Activated naive CD8-positive, alpha-beta T cell treated with anti-CD3 and anti-CD28 coated beads, Interleukin-2, amount 50 U/mL, for 16 hours (primary cell): ENCODE results near the gene SCRT2.
"Not testable (repeated sequence)": the region's sequence is repeated elsewhere in the genome, so short reads cannot be mapped to it uniquely, and the experiment has no call there.

Experiments used
- DNase-seq: peaks from one replicate; pipeline ENCODE4 v3.0.0-alpha.2; 2020; ENCODE audit warnings: low read depth, low spot score

SCRT2 gene

GRCh38 chr20:675453-676314, at the start of gene SCRT2:
SCRT2 (minus strand) TSS chr20:675802; CDS start chr20:675601, 201 bp downstream.
- DNase-seq, result peak; percentile 21

- not testable (repeated sequence) for DNase-seq
These were observed 49.2 kb upstream of the SCRT2 start for GRCh38 chr20:724797-725196.

GRCh38 chr20:723756-724155, 48.2 kb upstream of the SCRT2 start:
- DNase-seq, result no peak

GRCh38 chr20:722822-723644, 47.4 kb upstream of the SCRT2 start:
- no peak for DNase-seq

- DNase-seq, result no peak
These were observed 46.3 kb upstream of the SCRT2 start for GRCh38 chr20:721876-722275.

- DNase-seq, result no peak
These were observed 44.2 kb upstream of the SCRT2 start for GRCh38 chr20:719816-720215.

GRCh38 chr20:719068-719467, 43.5 kb upstream of the SCRT2 start:
- DNase-seq, result no peak

GRCh38 chr20:717832-718231, 42.2 kb upstream of the SCRT2 start:
- DNase-seq, result no peak

- DNase-seq, result no peak
These were observed 41.7 kb upstream of the SCRT2 start for GRCh38 chr20:717271-717670.

GRCh38 chr20:714453-714852, 38.9 kb upstream of the SCRT2 start:
- no peak for DNase-seq

GRCh38 chr20:711576-711975, 36.0 kb upstream of the SCRT2 start:
- DNase-seq, result no peak

GRCh38 chr20:710780-711450, 35.3 kb upstream of the SCRT2 start:
- DNase-seq, result no peak

- no peak for DNase-seq
These were observed 34.6 kb upstream of the SCRT2 start for GRCh38 chr20:709991-710779.

GRCh38 chr20:709423-709822, 33.8 kb upstream of the SCRT2 start:
- DNase-seq, result no peak

- DNase-seq, result no peak
These were observed 33.4 kb upstream of the SCRT2 start for GRCh38 chr20:708956-709355.

- no peak for DNase-seq
These were observed 32.0 kb upstream of the SCRT2 start for GRCh38 chr20:707451-708110.

- DNase-seq, result no peak
These were observed 30.8 kb upstream of the SCRT2 start for GRCh38 chr20:706366-706885.

GRCh38 chr20:704726-705125, 29.1 kb upstream of the SCRT2 start:
- no peak for DNase-seq

- no peak for DNase-seq
These were observed 27.8 kb upstream of the SCRT2 start for GRCh38 chr20:703426-703825.

- DNase-seq, result no peak
These were observed 27.4 kb upstream of the SCRT2 start for GRCh38 chr20:703006-703405.
